ENCODE data around the gene LLGL2. TPM values are rescaled to one million over a fixed set of nuclear protein-coding genes. Genes with fewer than 3 reads are reported as not detected.
"Not testable (repeated sequence)": the region's sequence is repeated elsewhere in the genome, so short reads cannot be mapped to it uniquely, and the experiment has no call there.

The LLGL2 gene
- total RNA-seq, 1 experiment from 2014 or later: 19.8 TPM

DNA sequence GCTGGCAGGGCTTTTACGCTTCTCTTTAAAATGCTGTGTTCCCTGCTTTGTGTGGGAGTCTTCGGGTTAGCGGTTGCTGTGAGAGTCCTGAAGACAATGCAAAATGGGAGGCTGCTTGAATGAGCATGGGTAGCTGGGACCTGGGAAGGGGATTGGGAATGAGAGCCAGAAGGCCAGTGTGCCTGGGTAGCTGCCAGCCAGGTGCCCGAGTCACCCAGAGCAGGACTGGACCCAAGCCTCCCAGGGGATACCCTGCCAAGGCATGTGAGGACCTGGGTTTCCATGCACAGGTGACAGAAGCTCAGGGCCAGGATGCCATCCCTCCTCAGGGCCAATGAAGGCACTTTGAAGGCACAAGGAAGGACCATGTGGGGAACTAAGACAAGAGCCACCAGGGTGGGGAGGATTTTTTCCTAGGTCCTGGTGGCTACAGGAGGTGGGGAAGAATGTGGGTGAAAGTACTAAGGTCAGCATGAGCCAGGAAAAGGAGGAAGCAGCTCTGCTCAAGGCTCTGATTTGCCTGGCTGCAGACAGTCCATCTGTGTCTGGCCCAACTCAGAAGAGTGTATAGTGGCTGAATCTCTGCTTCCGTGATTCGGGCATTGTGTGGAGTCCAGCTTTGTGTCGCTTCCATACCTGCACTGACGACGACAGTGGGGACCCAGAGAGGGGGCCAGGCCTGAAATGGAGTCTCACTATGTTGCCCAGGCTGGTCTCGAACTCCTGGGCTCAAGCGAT lies 48.6 kb upstream of the LLGL2 start:
- Mint-ChIP-seq H3K4me3 (ENCODE audit: unreplicated experiment) (no peak overlapping the region), H3K27ac (ENCODE audit: low read depth, unreplicated experiment) (no peak overlapping the region), H3K36me3 (ENCODE audit: insufficient read depth, unreplicated experiment) (peaks cover 30% of the 10 kb centered on the region), H3K9me3 (ENCODE audit: unreplicated experiment) (no peaks in the 10 kb centered on the region), H3K4me1 (ENCODE audit: insufficient read depth, unreplicated experiment) (no peaks in the 10 kb centered on the region), H3K27me3 (ENCODE audit: insufficient read depth, unreplicated experiment) (no peaks in the 10 kb centered on the region)
- POLR2A ChIA-PET: interaction anchor here (0.6 to 0.8 kb wide), 2 partner anchors 65 to 150 kb away, joined by 3 read pairs; no protein-coding TSS in a partner anchor
- intact Hi-C loops (cut with micrococcal nuclease): no loop called here
- DNase-seq (ENCODE audit: unreplicated experiment): no peak
- TF ChIP-seq, protein P1, sequence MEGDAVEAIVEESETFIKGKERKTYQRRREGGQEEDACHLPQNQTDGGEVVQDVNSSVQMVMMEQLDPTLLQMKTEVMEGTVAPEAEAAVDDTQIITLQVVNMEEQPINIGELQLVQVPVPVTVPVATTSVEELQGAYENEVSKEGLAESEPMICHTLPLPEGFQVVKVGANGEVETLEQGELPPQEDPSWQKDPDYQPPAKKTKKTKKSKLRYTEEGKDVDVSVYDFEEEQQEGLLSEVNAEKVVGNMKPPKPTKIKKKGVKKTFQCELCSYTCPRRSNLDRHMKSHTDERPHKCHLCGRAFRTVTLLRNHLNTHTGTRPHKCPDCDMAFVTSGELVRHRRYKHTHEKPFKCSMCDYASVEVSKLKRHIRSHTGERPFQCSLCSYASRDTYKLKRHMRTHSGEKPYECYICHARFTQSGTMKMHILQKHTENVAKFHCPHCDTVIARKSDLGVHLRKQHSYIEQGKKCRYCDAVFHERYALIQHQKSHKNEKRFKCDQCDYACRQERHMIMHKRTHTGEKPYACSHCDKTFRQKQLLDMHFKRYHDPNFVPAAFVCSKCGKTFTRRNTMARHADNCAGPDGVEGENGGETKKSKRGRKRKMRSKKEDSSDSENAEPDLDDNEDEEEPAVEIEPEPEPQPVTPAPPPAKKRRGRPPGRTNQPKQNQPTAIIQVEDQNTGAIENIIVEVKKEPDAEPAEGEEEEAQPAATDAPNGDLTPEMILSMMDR (IDR thresholded peaks at IDR 0.05; ENCODE audit: unreplicated experiment): no peak
- BruUV-seq (replicated peaks): no TSS peak
- CTCF ChIA-PET: interaction anchor here (0.6 to 0.9 kb wide), 2 partner anchors 51 to 238 kb away, joined by 3 read pairs; no protein-coding TSS in a partner anchor

DNA sequence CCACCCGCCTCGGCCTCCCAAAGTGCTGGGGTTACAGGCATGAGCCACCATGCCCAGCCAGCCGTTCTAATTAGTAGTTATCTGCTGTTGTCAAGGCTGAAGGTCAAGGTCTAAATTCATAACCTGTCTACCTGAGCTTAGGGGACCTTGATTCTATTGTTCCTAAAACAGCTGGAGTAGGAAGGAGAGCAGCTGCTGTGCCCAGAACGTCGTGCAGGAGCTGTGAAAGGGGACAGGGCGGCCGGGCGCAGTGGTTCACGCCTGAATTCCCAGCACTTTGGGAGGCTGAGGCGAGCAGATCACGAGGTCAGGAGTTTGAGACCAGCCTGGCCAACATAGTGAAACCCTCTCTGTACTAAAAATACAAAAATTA lies 48.0 kb upstream of the LLGL2 start:
- H3K27me3 Mint-ChIP-seq (ENCODE audit: insufficient read depth, unreplicated experiment); H3K9me3 Mint-ChIP-seq (ENCODE audit: unreplicated experiment); DNase-seq (ENCODE audit: unreplicated experiment); BruUV-seq (replicated peaks); H3K4me3 Mint-ChIP-seq (ENCODE audit: unreplicated experiment); H3K4me1 Mint-ChIP-seq (ENCODE audit: insufficient read depth, unreplicated experiment); intact Hi-C loops (cut with micrococcal nuclease); H3K27ac Mint-ChIP-seq (ENCODE audit: low read depth, unreplicated experiment): not testable (repeated sequence)
- ChIA-PET POLR2A (interaction anchor here (0.6 kb wide), 1 partner anchor 64 kb away, joined by 3 read pairs; no protein-coding TSS in a partner anchor), CTCF (interaction anchor here (0.9 kb wide), 1 partner anchor 52 kb away, joined by 3 read pairs; no protein-coding TSS in a partner anchor)
- peaks cover 28% of the 10 kb centered on the region for H3K36me3 Mint-ChIP-seq (ENCODE audit: insufficient read depth, unreplicated experiment)

DNA sequence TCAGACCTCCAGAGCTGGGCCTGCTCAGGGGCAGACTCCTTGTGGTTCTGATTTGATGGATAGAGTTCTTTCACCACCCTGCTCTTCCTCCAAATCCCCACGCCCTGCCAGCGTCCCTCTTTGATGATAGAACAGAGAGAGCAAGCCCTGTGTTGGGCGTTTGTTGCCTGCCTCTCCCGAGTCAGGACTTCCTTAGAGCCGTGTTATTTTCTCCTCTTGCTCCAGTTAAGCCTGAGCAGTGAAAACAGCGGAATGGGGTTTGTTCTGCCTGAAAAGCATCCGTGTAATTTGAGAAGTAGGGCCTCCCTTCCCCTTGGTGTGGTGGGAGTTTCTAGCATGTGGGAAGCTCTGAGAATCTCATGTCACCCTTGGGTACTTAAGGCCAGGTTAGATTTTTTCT lies 47.0 kb upstream of the LLGL2 start:
- TF ChIP-seq, protein P1 (IDR thresholded peaks at IDR 0.05; ENCODE audit: unreplicated experiment): no peak
- no TSS peak for BruUV-seq (replicated peaks)

DNA sequence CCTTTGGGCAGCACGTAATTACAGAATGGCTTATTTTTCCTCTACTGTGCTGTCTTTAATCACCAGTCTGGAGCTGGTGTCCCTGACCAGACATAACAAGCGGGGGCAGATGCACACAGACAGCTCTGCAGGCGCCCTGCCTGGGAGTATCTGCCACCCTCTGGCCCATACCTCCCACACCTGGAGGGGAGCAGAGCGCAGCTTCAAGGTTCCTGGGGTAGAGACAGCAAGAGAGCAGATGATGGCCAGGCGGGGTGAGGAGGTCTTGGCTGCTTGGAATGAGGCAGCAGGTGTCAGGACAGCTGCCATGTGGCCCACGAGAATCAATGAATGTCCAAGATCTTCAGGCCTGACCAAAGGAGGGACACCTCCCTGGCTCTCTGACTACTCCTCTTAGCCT lies 45.2 kb upstream of the LLGL2 start:
- Mint-ChIP-seq H3K27ac (ENCODE audit: low read depth, unreplicated experiment) (no peak overlapping the region), H3K27me3 (ENCODE audit: insufficient read depth, unreplicated experiment) (no peaks in the 10 kb centered on the region), H3K4me1 (ENCODE audit: insufficient read depth, unreplicated experiment) (no peaks in the 10 kb centered on the region), H3K9me3 (ENCODE audit: unreplicated experiment) (no peaks in the 10 kb centered on the region), H3K4me3 (ENCODE audit: unreplicated experiment) (no peak overlapping the region), H3K36me3 (ENCODE audit: insufficient read depth, unreplicated experiment) (peaks cover 20% of the 10 kb centered on the region)
- ChIA-PET CTCF (interaction anchor here (0.6 to 0.8 kb wide), 2 partner anchors 53 to 114 kb away, joined by 3 read pairs; no protein-coding TSS in a partner anchor), POLR2A (no interaction called here)
- BruUV-seq (replicated peaks): no TSS peak
- TF ChIP-seq, protein P1 (IDR thresholded peaks at IDR 0.05; ENCODE audit: unreplicated experiment): no peak
- no peak for DNase-seq (ENCODE audit: unreplicated experiment)
- intact Hi-C loops (cut with micrococcal nuclease): no loop called here

More for the DNA sequence above, 47.0 kb upstream of the LLGL2 start:
- ChIA-PET CTCF (no interaction called here), POLR2A (interaction anchor here (0.7 kb wide), 1 partner anchor 593 kb away, joined by 3 read pairs; no protein-coding TSS in a partner anchor)
- Mint-ChIP-seq H3K4me3 (ENCODE audit: unreplicated experiment) (no peak overlapping the region), H3K36me3 (ENCODE audit: insufficient read depth, unreplicated experiment) (peaks cover 23% of the 10 kb centered on the region), H3K27me3 (ENCODE audit: insufficient read depth, unreplicated experiment) (no peaks in the 10 kb centered on the region), H3K4me1 (ENCODE audit: insufficient read depth, unreplicated experiment) (no peaks in the 10 kb centered on the region), H3K9me3 (ENCODE audit: unreplicated experiment) (no peaks in the 10 kb centered on the region), H3K27ac (ENCODE audit: low read depth, unreplicated experiment) (no peak overlapping the region)
- no peak for DNase-seq (ENCODE audit: unreplicated experiment)
- intact Hi-C loops (cut with micrococcal nuclease): no loop called here
